GM12865 (cell line): ENCODE results near the gene LHX4.
"Not testable (repeated sequence)": the region's sequence is repeated elsewhere in the genome, so short reads cannot be mapped to it uniquely, and the experiment has no call there.

Source experiments
- DNase-seq: peaks from one replicate; pipeline ENCODE4 v3.0.0; 2010; ENCODE audit warnings: low read depth
- H3K4me3 ChIP-seq: 2 replicates; pipeline ENCODE4 v1.5.1; 2011; ENCODE audit warnings: mild to moderate bottlenecking, low read depth, low read length, control low read depth
- CTCF ChIP-seq: IDR thresholded peaks from 2 replicates; pipeline ENCODE4 v1.5.1; 2011; ENCODE audit warnings: low read length, control low read depth, low read depth, inconsistent platforms; ENCODE audit not compliant: insufficient read depth; ENCODE audit errors: missing control alignments

LHX4 gene

GRCh38 chr1:180197231-180197630, 32.8 kb upstream of the LHX4 start:
- no peak for TF ChIP-seq CTCF
- DNase-seq: no peak
- no peak overlapping the region for H3K4me3 ChIP-seq

GRCh38 chr1:180198196-180198595, 31.9 kb upstream of the LHX4 start:
- TF ChIP-seq CTCF: no peak
- no peak for DNase-seq
- no peak overlapping the region for H3K4me3 ChIP-seq

- TF ChIP-seq CTCF: no peak
- no peak overlapping the region for H3K4me3 ChIP-seq
- no peak for DNase-seq
These were observed 31.5 kb upstream of the LHX4 start for GRCh38 chr1:180198611-180199010.

- H3K4me3 ChIP-seq: no peak overlapping the region
- TF ChIP-seq CTCF: no peak
- DNase-seq: no peak
These were observed 31.0 kb upstream of the LHX4 start for GRCh38 chr1:180199018-180199417.

GRCh38 chr1:180201451-180202200, 28.4 kb upstream of the LHX4 start:
- TF ChIP-seq CTCF: no peak
- no peak for DNase-seq
- no peak overlapping the region for H3K4me3 ChIP-seq

GRCh38 chr1:180202588-180202987, 27.5 kb upstream of the LHX4 start:
- not testable (repeated sequence) for H3K4me3 ChIP-seq, DNase-seq

- DNase-seq: no peak
- TF ChIP-seq CTCF: no peak
- no peak overlapping the region for H3K4me3 ChIP-seq
These were observed 25.8 kb upstream of the LHX4 start for GRCh38 chr1:180204231-180204630.
